Pulmonary artery endothelial cell (primary cell): ENCODE measurements around the gene MPZL3. TPM values are rescaled to one million over a fixed set of nuclear protein-coding genes. Genes with fewer than 3 reads are reported as not detected.
"Not testable (repeated sequence)": the region's sequence is repeated elsewhere in the genome, so short reads cannot be mapped to it uniquely, and the experiment has no call there.

ENCODE experiments used
- DNase-seq: peaks from one replicate; pipeline ENCODE4 v3.0.0-alpha.2; 2011; ENCODE audit warnings: low read depth, low spot score
- total RNA-seq: library from RNA; depleted of rRNA; stranded (reverse); fragments of >200 nt; gene quantifications from 2 replicates; pipeline ENCODE4 v1.2.3, GENCODE V29; 2014

Gene MPZL3
- total RNA-seq, 1 donor from 2014 or later, result 14.2 TPM

GRCh38 chr11:118186346-118187107, 65.6 kb downstream of the MPZL3 start:
- DNase-seq, result no peak

- no peak for DNase-seq
These were observed 67.2 kb downstream of the MPZL3 start for GRCh38 chr11:118184784-118185579.

GRCh38 chr11:118183691-118184090, 68.5 kb downstream of the MPZL3 start:
- not testable (repeated sequence) for DNase-seq

GRCh38 chr11:118180300-118180703, 71.9 kb downstream of the MPZL3 start:
- DNase-seq, result no peak

GRCh38 chr11:118176778-118177134, 75.4 kb downstream of the MPZL3 start:
- DNase-seq, result no peak

Other genes with a start within 250 kb of the MPZL3 start
- not detected in 2 replicates for gene TMPRSS4, start 175.3 kb downstream of the MPZL3 start, total RNA-seq
- gene SMIM35, start 165.4 kb downstream of the MPZL3 start, total RNA-seq, result not detected in 2 replicates
- gene SCN4B, start 99.5 kb downstream of the MPZL3 start, total RNA-seq, result 0.13 and 0.21 TPM in 2 replicates
- not detected in 2 replicates for gene SCN2B, start 75.7 kb downstream of the MPZL3 start, total RNA-seq
- gene JAML, start 27.4 kb downstream of the MPZL3 start, total RNA-seq, result 0.13 and 0.35 TPM in 2 replicates
- 116 and 148 TPM in 2 replicates for gene MPZL2, start 11.9 kb upstream of the MPZL3 start, total RNA-seq
- not detected in 2 replicates for gene CD3E, start 52.4 kb upstream of the MPZL3 start, total RNA-seq
- gene CD3D, start 90.3 kb upstream of the MPZL3 start, total RNA-seq, result not detected in 2 replicates
- not detected in 2 replicates for gene CD3G, start 92.0 kb upstream of the MPZL3 start, total RNA-seq
- gene UBE4A, start 107.2 kb upstream of the MPZL3 start, total RNA-seq, result 29.9 and 38.4 TPM in 2 replicates
- gene ATP5MG, start 149.2 kb upstream of the MPZL3 start, total RNA-seq, result 69.5 and 96.9 TPM in 2 replicates
- gene KMT2A, start 184.1 kb upstream of the MPZL3 start, total RNA-seq, result 20.0 and 29.7 TPM in 2 replicates